HG02840 (cell line): ENCODE measurements around the gene C11orf42.

Source experiments
- ATAC-seq: cut with Tn5 transposase; IDR thresholded peaks from one replicate; pipeline ENCODE4 v1.9.1; 2021; ENCODE audit warnings: mild to moderate bottlenecking, moderate library complexity, moderate number of reproducible peaks; ENCODE audit not compliant: unreplicated experiment, low FRiP score

The C11orf42 gene

GRCh38 chr11:6251120-6251733, 45.9 kb downstream of the C11orf42 start:
- ATAC-seq = peak; percentile 72

GRCh38 chr11:6251990-6252473, 46.7 kb downstream of the C11orf42 start:
- ATAC-seq = no peak

GRCh38 chr11:6253197-6253596, 47.8 kb downstream of the C11orf42 start:
- ATAC-seq = peak; percentile 56

GRCh38 chr11:6258141-6258540, 52.8 kb downstream of the C11orf42 start:
- no peak for ATAC-seq

- no peak for ATAC-seq
These were observed 53.3 kb downstream of the C11orf42 start for GRCh38 chr11:6258571-6259081.

GRCh38 chr11:6260207-6260726, 54.9 kb downstream of the C11orf42 start:
- no peak for ATAC-seq
